Fibroblast of lung (primary cell): ENCODE results near the gene GGT6. TPM values are rescaled to one million over a fixed set of nuclear protein-coding genes. Genes with fewer than 3 reads are reported as not detected.

Experiments
- DNase-seq, 2 donors: peaks; one replicate each; pipeline versions ENCODE4 v3.0.0 to v3.0.0-alpha.2; 2010; ENCODE audit warnings: low read depth in 2 of 2
- H2AFZ ChIP-seq: 2 replicates; pipeline ENCODE4 v1.5.1; 2012; ENCODE audit warnings: low read length, control low read depth, inconsistent platforms
- H3K27ac ChIP-seq: 2 replicates; pipeline ENCODE4 v1.5.1; 2011; ENCODE audit warnings: low read length, control low read depth; ENCODE audit not compliant: insufficient read depth
- H3K27me3 ChIP-seq: 2 replicates; pipeline ENCODE4 v1.5.1; 2011; ENCODE audit warnings: mild to moderate bottlenecking, low read length; ENCODE audit not compliant: control insufficient read depth, insufficient read depth
- H3K36me3 ChIP-seq: 2 replicates; pipeline ENCODE4 v1.5.1; 2011; ENCODE audit warnings: low read length; ENCODE audit not compliant: control insufficient read depth, insufficient read depth
- H3K4me1 ChIP-seq: 2 replicates; pipeline ENCODE4 v1.5.1; 2011; ENCODE audit warnings: low read length; ENCODE audit not compliant: control insufficient read depth, insufficient read depth; ENCODE audit errors: extremely low read depth
- H3K4me2 ChIP-seq: 2 replicates; pipeline ENCODE4 v1.5.1; 2011; ENCODE audit warnings: low read length, control low read depth; ENCODE audit not compliant: insufficient read depth; ENCODE audit errors: extremely low read depth
- H3K4me3 ChIP-seq, 4 experiments: fragments of 200-600 bp in 1 of 4; sonication (generic) in 1 of 4; replicated peaks in 1 of 4; 2 replicates each; pipeline ENCODE4 v1.5.1; 2011 to 2016; ENCODE audit warnings: low read length in 4 of 4, low read depth in 3 of 4, mild to moderate bottlenecking in 3 of 4, control low read depth in 2 of 4, inconsistent platforms in 1 of 4, mixed read lengths in 1 of 4; ENCODE audit not compliant: insufficient read depth in 1 of 4; ENCODE audit errors: control extremely low read depth in 1 of 4
- H3K79me2 ChIP-seq: 2 replicates; pipeline ENCODE4 v1.5.1; 2012; ENCODE audit warnings: mild to moderate bottlenecking, low read length, inconsistent platforms; ENCODE audit not compliant: control insufficient read depth, insufficient read depth
- H3K9ac ChIP-seq: 2 replicates; pipeline ENCODE4 v1.5.1; 2011; ENCODE audit warnings: mild to moderate bottlenecking, low read length, control low read depth; ENCODE audit not compliant: insufficient read depth
- H3K9me3 ChIP-seq: 2 replicates; pipeline ENCODE4 v1.5.1; 2012; ENCODE audit warnings: low read depth, low read length; ENCODE audit not compliant: control insufficient read depth, insufficient read depth
- H4K20me1 ChIP-seq: 2 replicates; pipeline ENCODE4 v1.5.1; 2011; ENCODE audit warnings: low read length; ENCODE audit not compliant: control insufficient read depth, insufficient read depth; ENCODE audit errors: extremely low read depth
- EZH2 ChIP-seq: IDR thresholded peaks from 2 replicates; pipeline ENCODE4 v1.5.1; 2012; ENCODE audit warnings: low read length, control low read depth, mild to moderate bottlenecking; ENCODE audit errors: missing control alignments
- polyA plus RNA-seq, 2 donors: library from polyadenylated mRNA; depleted of rRNA in 1 of 2; stranded (reverse) in 1 of 2; unstranded in 1 of 2; fragments of >200 nt; gene quantifications; 2 replicates each; pipeline ENCODE4 v1.2.1, GENCODE V29; 2011 to 2012; ENCODE audit warnings: missing spikeins in 1 of 2
- total RNA-seq: library from RNA; depleted of rRNA; stranded (reverse); fragments of >200 nt; gene quantifications from 2 replicates; pipeline ENCODE4 v1.2.1, GENCODE V29; 2014
- TF ChIP-seq, protein P1 (sequence below), 2 donors: IDR thresholded peaks in 1 of 2; conservative IDR thresholded peaks in 1 of 2; 1 replicate in 1 of 2; 2 replicates in 1 of 2; pipeline ENCODE4 v1.5.1; 2011 to 2012; ENCODE audit warnings: low read length in 2 of 2, control low read depth in 1 of 2, inconsistent platforms in 1 of 2, low read depth in 1 of 2, mild to moderate bottlenecking in 1 of 2

Gene GGT6
- total and polyA plus RNA-seq, 2 donors (not counting 1 experiment from before 2014, with no cell fraction given) = not detected

DNA sequence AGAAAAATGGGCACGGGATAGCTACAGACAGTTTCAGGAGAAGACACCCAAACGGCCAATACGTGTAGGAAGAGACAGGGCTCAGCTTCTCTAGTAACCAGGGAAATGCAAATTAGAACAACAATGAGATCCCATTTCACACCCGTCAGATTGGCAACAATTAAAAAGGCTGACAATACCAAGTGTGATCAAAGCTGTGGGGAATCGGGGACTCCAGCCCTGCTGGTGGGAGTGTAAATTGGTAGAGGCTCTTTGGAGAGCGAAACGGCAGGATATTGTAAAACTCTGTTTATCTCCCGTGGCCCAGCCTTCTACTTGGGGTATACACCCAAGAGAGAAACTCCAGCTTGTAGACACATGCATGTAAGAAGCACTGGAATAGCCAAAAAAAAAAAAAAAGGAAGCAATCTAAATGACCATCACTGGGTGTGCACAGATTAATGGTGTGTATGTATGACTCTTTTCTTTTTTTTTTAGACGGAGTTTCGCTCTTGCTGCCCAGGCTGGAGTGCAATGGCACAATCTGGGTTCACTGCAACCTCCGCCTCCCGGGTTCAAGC is 32.7 kb downstream of the GGT6 start:
- no peak for TF ChIP-seq EZH2
- TF ChIP-seq, protein P1, sequence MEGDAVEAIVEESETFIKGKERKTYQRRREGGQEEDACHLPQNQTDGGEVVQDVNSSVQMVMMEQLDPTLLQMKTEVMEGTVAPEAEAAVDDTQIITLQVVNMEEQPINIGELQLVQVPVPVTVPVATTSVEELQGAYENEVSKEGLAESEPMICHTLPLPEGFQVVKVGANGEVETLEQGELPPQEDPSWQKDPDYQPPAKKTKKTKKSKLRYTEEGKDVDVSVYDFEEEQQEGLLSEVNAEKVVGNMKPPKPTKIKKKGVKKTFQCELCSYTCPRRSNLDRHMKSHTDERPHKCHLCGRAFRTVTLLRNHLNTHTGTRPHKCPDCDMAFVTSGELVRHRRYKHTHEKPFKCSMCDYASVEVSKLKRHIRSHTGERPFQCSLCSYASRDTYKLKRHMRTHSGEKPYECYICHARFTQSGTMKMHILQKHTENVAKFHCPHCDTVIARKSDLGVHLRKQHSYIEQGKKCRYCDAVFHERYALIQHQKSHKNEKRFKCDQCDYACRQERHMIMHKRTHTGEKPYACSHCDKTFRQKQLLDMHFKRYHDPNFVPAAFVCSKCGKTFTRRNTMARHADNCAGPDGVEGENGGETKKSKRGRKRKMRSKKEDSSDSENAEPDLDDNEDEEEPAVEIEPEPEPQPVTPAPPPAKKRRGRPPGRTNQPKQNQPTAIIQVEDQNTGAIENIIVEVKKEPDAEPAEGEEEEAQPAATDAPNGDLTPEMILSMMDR (conservative IDR thresholded peaks at IDR 0.05 in 1 of 2, IDR thresholded peaks at IDR 0.05 in 1 of 2; ENCODE audit: low read depth in 1 of 2, low read length in 2 of 2) = no peak
- no peak for DNase-seq
- Histone ChIP-seq H3K9me3 (no peaks in the 10 kb centered on the region), H3K36me3 (no peaks in the 10 kb centered on the region), H3K4me2 (no peak overlapping the region), H3K4me3 (no peak overlapping the region), H3K4me1 (no peaks in the 10 kb centered on the region), H3K9ac (no peak overlapping the region), H3K27ac (no peak overlapping the region), H3K27me3 (peaks cover 6% of the 10 kb centered on the region), H4K20me1 (no peaks in the 10 kb centered on the region), H3K79me2 (no peaks in the 10 kb centered on the region), H2AFZ (no peak overlapping the region)

DNA sequence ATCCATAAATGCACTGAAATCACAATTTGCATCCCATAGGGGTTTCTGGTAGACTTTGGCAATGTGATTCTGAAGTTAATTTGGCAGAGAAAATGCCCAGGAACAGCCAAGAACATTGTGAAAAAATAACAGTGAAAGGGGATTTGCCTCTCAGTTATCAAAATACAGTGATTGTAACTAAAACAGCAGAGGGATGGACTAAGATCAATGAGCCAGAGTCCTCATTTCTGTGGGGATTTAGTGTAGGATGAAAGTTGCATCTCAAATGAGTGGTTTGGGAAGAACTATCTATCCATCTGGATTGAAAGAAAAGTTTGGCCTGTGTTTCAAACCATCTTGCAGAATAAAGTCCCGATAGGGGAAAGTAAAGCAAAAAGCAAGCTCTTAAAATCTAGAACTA is 33.2 kb downstream of the GGT6 start:
- Histone ChIP-seq H3K4me1 (no peaks in the 10 kb centered on the region), H3K9ac (no peak overlapping the region), H3K79me2 (no peaks in the 10 kb centered on the region), H3K9me3 (no peaks in the 10 kb centered on the region), H3K27me3 (peaks cover 6% of the 10 kb centered on the region), H3K4me3 (no peak overlapping the region), H2AFZ (no peak overlapping the region), H3K4me2 (no peak overlapping the region), H3K27ac (no peak overlapping the region), H4K20me1 (no peaks in the 10 kb centered on the region), H3K36me3 (no peaks in the 10 kb centered on the region)
- DNase-seq = no peak
- TF ChIP-seq EZH2 = no peak
- TF ChIP-seq, protein P1 (conservative IDR thresholded peaks at IDR 0.05 in 1 of 2, IDR thresholded peaks at IDR 0.05 in 1 of 2; ENCODE audit: low read depth in 1 of 2, low read length in 2 of 2) = no peak

DNA sequence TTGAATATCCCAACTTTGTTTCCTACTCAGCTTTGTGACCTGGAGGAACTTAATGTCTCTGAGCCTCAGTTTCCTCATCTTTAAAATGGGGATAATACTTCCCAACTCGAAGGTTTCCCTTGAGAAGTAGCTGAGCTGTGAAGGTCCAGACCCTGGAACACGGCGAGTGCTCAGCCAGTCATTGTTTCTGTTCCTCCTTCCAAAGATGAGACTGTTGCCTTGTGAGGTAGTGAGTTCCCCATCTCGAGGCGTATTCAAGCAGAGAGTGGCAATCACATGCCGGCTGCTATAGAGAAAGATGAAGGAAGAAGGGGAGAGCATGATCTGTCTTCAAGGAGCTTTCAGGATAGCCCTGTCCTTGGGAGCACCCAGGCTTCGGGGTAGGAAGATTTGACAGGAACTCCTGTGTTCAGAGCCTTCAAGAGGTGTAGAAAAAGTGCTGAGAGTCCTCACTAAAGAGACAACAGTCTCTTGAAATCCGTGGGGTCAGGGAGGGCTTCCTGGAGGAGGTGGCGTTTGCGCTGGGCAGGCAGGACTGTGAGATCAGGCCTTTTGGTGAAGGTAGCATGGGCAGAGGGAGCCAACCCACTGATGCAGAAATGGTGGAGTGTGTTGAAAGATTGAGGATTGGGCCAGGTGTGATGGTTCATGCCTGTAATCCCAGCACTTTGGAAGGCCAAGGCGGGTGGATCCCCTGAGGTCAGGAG is 34.5 kb downstream of the GGT6 start:
- no peak for DNase-seq
- Histone ChIP-seq H3K27me3 (peaks cover 6% of the 10 kb centered on the region), H3K4me2 (no peak overlapping the region), H4K20me1 (no peaks in the 10 kb centered on the region), H3K4me1 (no peaks in the 10 kb centered on the region), H3K4me3 (no peak overlapping the region), H2AFZ (no peak overlapping the region), H3K9me3 (no peaks in the 10 kb centered on the region), H3K9ac (no peak overlapping the region), H3K79me2 (no peaks in the 10 kb centered on the region), H3K36me3 (no peaks in the 10 kb centered on the region), H3K27ac (no peak overlapping the region)
- TF ChIP-seq, protein P1 (conservative IDR thresholded peaks at IDR 0.05 in 1 of 2, IDR thresholded peaks at IDR 0.05 in 1 of 2; ENCODE audit: low read depth in 1 of 2, low read length in 2 of 2) = no peak
- no peak for TF ChIP-seq EZH2
